ENCODE measurements around the gene MYO7A. TPM values are rescaled to one million over a fixed set of nuclear protein-coding genes. Genes with fewer than 3 reads are reported as not detected.

MYO7A gene
- total RNA-seq, 1 donor: under 0.01 TPM

GRCh38 chr11:77202941-77203900, 75.2 kb downstream of the MYO7A start:
- no peak overlapping the region for H3K27ac ChIP-seq (ENCODE audit: low read depth, low read length)

GRCh38 chr11:77203901-77204753, 76.1 kb downstream of the MYO7A start:
- H4K20me1 ChIP-seq (ENCODE audit: insufficient read depth, low read length): no peaks in the 10 kb centered on the region
- no peaks in the 10 kb centered on the region for H3K4me1 ChIP-seq (ENCODE audit: insufficient read depth, low read length)
- no peaks in the 10 kb centered on the region for H3K79me2 ChIP-seq (ENCODE audit: insufficient read depth, low read length)
- H3K27ac ChIP-seq (ENCODE audit: low read depth, low read length): no peak overlapping the region
- no peak overlapping the region for H3K4me2 ChIP-seq (ENCODE audit: insufficient read depth, low read length)
- no peaks in the 10 kb centered on the region for H3K27me3 ChIP-seq (ENCODE audit: insufficient read depth, low read length)
- no peak overlapping the region for H3K4me3 ChIP-seq (ENCODE audit: insufficient read depth, low read length)
- no peaks in the 10 kb centered on the region for H3K36me3 ChIP-seq (ENCODE audit: insufficient read depth, low read length)
- H2AFZ ChIP-seq (ENCODE audit: low read length): no peak overlapping the region
- peak; percentile 49 for DNase-seq (ENCODE audit: insufficient read length, low spot score, missing footprints)
- TF ChIP-seq CTCF (IDR thresholded peaks at IDR 0.05; ENCODE audit: extremely low read depth, low read depth, low read length): no peak
- no peaks in the 10 kb centered on the region for H3K9me3 ChIP-seq (ENCODE audit: low read depth, low read length)

More at GRCh38 chr11:77202941-77203900, 75.2 kb downstream of the MYO7A start:
- H2AFZ ChIP-seq (ENCODE audit: low read length): no peak overlapping the region
- H3K4me2 ChIP-seq (ENCODE audit: insufficient read depth, low read length): no peak overlapping the region
- no peaks in the 10 kb centered on the region for H3K27me3 ChIP-seq (ENCODE audit: insufficient read depth, low read length)
- H3K4me3 ChIP-seq (ENCODE audit: insufficient read depth, low read length): no peak overlapping the region
- H4K20me1 ChIP-seq (ENCODE audit: insufficient read depth, low read length): no peaks in the 10 kb centered on the region
- H3K79me2 ChIP-seq (ENCODE audit: insufficient read depth, low read length): no peaks in the 10 kb centered on the region
- H3K9me3 ChIP-seq (ENCODE audit: low read depth, low read length): no peaks in the 10 kb centered on the region
- DNase-seq (ENCODE audit: insufficient read length, low spot score, missing footprints): peak; percentile 58
- H3K36me3 ChIP-seq (ENCODE audit: insufficient read depth, low read length): no peaks in the 10 kb centered on the region
- H3K4me1 ChIP-seq (ENCODE audit: insufficient read depth, low read length): no peaks in the 10 kb centered on the region
- TF ChIP-seq CTCF (IDR thresholded peaks at IDR 0.05; ENCODE audit: extremely low read depth, low read depth, low read length): no peak

GRCh38 chr11:77204754-77205466, 76.9 kb downstream of the MYO7A start:
- no peaks in the 10 kb centered on the region for H3K36me3 ChIP-seq (ENCODE audit: insufficient read depth, low read length)
- TF ChIP-seq CTCF (IDR thresholded peaks at IDR 0.05; ENCODE audit: extremely low read depth, low read depth, low read length): no peak
- H3K27ac ChIP-seq (ENCODE audit: low read depth, low read length): no peak overlapping the region
- H3K27me3 ChIP-seq (ENCODE audit: insufficient read depth, low read length): no peaks in the 10 kb centered on the region
- no peak overlapping the region for H3K4me3 ChIP-seq (ENCODE audit: insufficient read depth, low read length)
- no peaks in the 10 kb centered on the region for H3K4me1 ChIP-seq (ENCODE audit: insufficient read depth, low read length)
- H3K79me2 ChIP-seq (ENCODE audit: insufficient read depth, low read length): no peaks in the 10 kb centered on the region
- H3K4me2 ChIP-seq (ENCODE audit: insufficient read depth, low read length): no peak overlapping the region
- no peaks in the 10 kb centered on the region for H3K9me3 ChIP-seq (ENCODE audit: low read depth, low read length)
- H4K20me1 ChIP-seq (ENCODE audit: insufficient read depth, low read length): no peaks in the 10 kb centered on the region
- peak; percentile 76 for DNase-seq (ENCODE audit: insufficient read length, low spot score, missing footprints)
- H2AFZ ChIP-seq (ENCODE audit: low read length): no peak overlapping the region
